NB4 (cell line): ENCODE results near the gene ATXN7L1.

Source experiments
- CTCF ChIP-seq: IDR thresholded peaks from one replicate; pipeline ENCODE4 v1.5.1; 2012; ENCODE audit warnings: low read depth, low read length
- MAX ChIP-seq: IDR thresholded peaks from 2 replicates; pipeline ENCODE4 v1.6.1; 2011; ENCODE audit warnings: low read depth, low read length
- MYC ChIP-seq: IDR thresholded peaks from 2 replicates; pipeline ENCODE4 v1.6.1; 2011; ENCODE audit warnings: low read depth, low read length
- POLR2A ChIP-seq: IDR thresholded peaks from 2 replicates; pipeline ENCODE4 v1.6.1; 2011; ENCODE audit warnings: mild to moderate bottlenecking; ENCODE audit not compliant: insufficient read length; ENCODE audit errors: extremely low read depth

- TF ChIP-seq CTCF (no peak), POLR2A (no peak), MAX (no peak), MYC (no peak)
These were observed 214.8 kb downstream of the ATXN7L1 start for GRCh38 chr7:105661625-105662024.
